Measurements from ENCODE around the gene ARHGEF1. TPM values are rescaled to one million over a fixed set of nuclear protein-coding genes. Genes with fewer than 3 reads are reported as not detected.
"Not testable (repeated sequence)": the region's sequence is repeated elsewhere in the genome, so short reads cannot be mapped to it uniquely, and the experiment has no call there.

The ARHGEF1 gene
- polyA plus RNA-seq, 3 donors, result 29.8 to 32.8 (median 30.4) TPM

GRCh38 chr19:41862445-41862986 lies 20.5 kb upstream of the ARHGEF1 start:
- no peak for DNase-seq (ENCODE audit: low read depth in 3 of 3, low spot score in 2 of 3)

- DNase-seq (ENCODE audit: low read depth in 3 of 3, low spot score in 2 of 3), result no peak
Measured at GRCh38 chr19:41863209-41863931, 19.6 kb upstream of the ARHGEF1 start.

GRCh38 chr19:41864374-41864773 lies 18.6 kb upstream of the ARHGEF1 start:
- no peak for DNase-seq (ENCODE audit: low read depth in 3 of 3, low spot score in 2 of 3)

- DNase-seq (ENCODE audit: low read depth in 3 of 3, low spot score in 2 of 3), result no peak
Measured at GRCh38 chr19:41866284-41866683, 16.7 kb upstream of the ARHGEF1 start.

GRCh38 chr19:41868120-41868988 lies 14.6 kb upstream of the ARHGEF1 start:
- DNase-seq (ENCODE audit: low read depth in 3 of 3, low spot score in 2 of 3), result no peak

GRCh38 chr19:41868989-41869300 lies 14.0 kb upstream of the ARHGEF1 start:
- DNase-seq (ENCODE audit: low read depth in 3 of 3, low spot score in 2 of 3), result no peak

GRCh38 chr19:41869374-41869955 lies 13.5 kb upstream of the ARHGEF1 start:
- DNase-seq (ENCODE audit: low read depth in 3 of 3, low spot score in 2 of 3), result no peak

- DNase-seq (ENCODE audit: low read depth in 3 of 3, low spot score in 2 of 3), result no peak
Measured at GRCh38 chr19:41870401-41870873, 12.5 kb upstream of the ARHGEF1 start.

GRCh38 chr19:41871573-41872383 lies 11.2 kb upstream of the ARHGEF1 start:
- no peak for DNase-seq (ENCODE audit: low read depth in 3 of 3, low spot score in 2 of 3)

GRCh38 chr19:41872384-41872774 lies 10.6 kb upstream of the ARHGEF1 start:
- DNase-seq (ENCODE audit: low read depth in 3 of 3, low spot score in 2 of 3), result no peak

- DNase-seq (ENCODE audit: low read depth in 3 of 3, low spot score in 2 of 3), result no peak
Measured at GRCh38 chr19:41872775-41873647, 10.0 kb upstream of the ARHGEF1 start.

GRCh38 chr19:41875973-41876372 lies 7.0 kb upstream of the ARHGEF1 start:
- not testable (repeated sequence) for DNase-seq (ENCODE audit: low read depth in 3 of 3, low spot score in 2 of 3)

- DNase-seq (ENCODE audit: low read depth in 3 of 3, low spot score in 2 of 3), result no peak
Measured at GRCh38 chr19:41876847-41877832, 5.8 kb upstream of the ARHGEF1 start, which contains the start of gene CD79A. Gene CD79A, plus strand, starts transcription at chr19:41877279. Its CDS starts 26 bp downstream, at chr19:41877305.

- DNase-seq (ENCODE audit: low read depth in 3 of 3, low spot score in 2 of 3), result no peak
Measured at GRCh38 chr19:41877916-41878905, 4.8 kb upstream of the ARHGEF1 start.

GRCh38 chr19:41879080-41879479 lies 3.9 kb upstream of the ARHGEF1 start:
- DNase-seq (ENCODE audit: low read depth in 3 of 3, low spot score in 2 of 3), result no peak

GRCh38 chr19:41879670-41880328 lies 3.2 kb upstream of the ARHGEF1 start:
- no peak for DNase-seq (ENCODE audit: low read depth in 3 of 3, low spot score in 2 of 3)

All from right renal cortex interstitium (tissue), 3 donors.